Measurements from ENCODE around the gene FAM227B.
"Not testable (repeated sequence)": the region's sequence is repeated elsewhere in the genome, so short reads cannot be mapped to it uniquely, and the experiment has no call there.

The FAM227B gene

GRCh38 chr15:49620658-49621368 lies at the start of gene FAM227B, which contains the start of gene DTWD1:
Gene FAM227B (minus strand): TSS chr15:49620818. CDS start chr15:49615171, 5,647 bp downstream.
Gene DTWD1 (plus strand): TSS chr15:49621048. CDS start chr15:49625168, 4,120 bp downstream.
- in situ Hi-C loops (cut with MboI; ENCODE audit: low sequenced_read_pairs): no loop called here

- in situ Hi-C loops (cut with MboI; ENCODE audit: low sequenced_read_pairs): no loop called here
Observed at GRCh38 chr15:49669288-49669687, 48.7 kb upstream of the FAM227B start.

GRCh38 chr15:49666486-49666885 lies 45.9 kb upstream of the FAM227B start:
- in situ Hi-C loops (cut with MboI; ENCODE audit: low sequenced_read_pairs): not testable (repeated sequence)

- in situ Hi-C loops (cut with MboI; ENCODE audit: low sequenced_read_pairs): no loop called here
Observed at GRCh38 chr15:49664716-49665115, 44.1 kb upstream of the FAM227B start.

- in situ Hi-C loops (cut with MboI; ENCODE audit: low sequenced_read_pairs): no loop called here
Observed at GRCh38 chr15:49656734-49657133, 36.1 kb upstream of the FAM227B start.

- in situ Hi-C loops (cut with MboI; ENCODE audit: low sequenced_read_pairs): no loop called here
Observed at GRCh38 chr15:49652922-49653321, 32.3 kb upstream of the FAM227B start.

- in situ Hi-C loops (cut with MboI; ENCODE audit: low sequenced_read_pairs): no loop called here
Observed at GRCh38 chr15:49650676-49651075, 30.1 kb upstream of the FAM227B start.

GRCh38 chr15:49649987-49650386 lies 29.4 kb upstream of the FAM227B start:
- in situ Hi-C loops (cut with MboI; ENCODE audit: low sequenced_read_pairs): no loop called here

GRCh38 chr15:49646891-49647290 lies 26.3 kb upstream of the FAM227B start:
- in situ Hi-C loops (cut with MboI; ENCODE audit: low sequenced_read_pairs): no loop called here

GRCh38 chr15:49645941-49646340 lies 25.3 kb upstream of the FAM227B start:
- in situ Hi-C loops (cut with MboI; ENCODE audit: low sequenced_read_pairs): no loop called here

GRCh38 chr15:49645277-49645676 lies 24.7 kb upstream of the FAM227B start:
- in situ Hi-C loops (cut with MboI; ENCODE audit: low sequenced_read_pairs): no loop called here

GRCh38 chr15:49644364-49644794 lies 23.8 kb upstream of the FAM227B start:
- in situ Hi-C loops (cut with MboI; ENCODE audit: low sequenced_read_pairs): no loop called here

GRCh38 chr15:49637857-49638256 lies 17.2 kb upstream of the FAM227B start:
- in situ Hi-C loops (cut with MboI; ENCODE audit: low sequenced_read_pairs): no loop called here

- in situ Hi-C loops (cut with MboI; ENCODE audit: low sequenced_read_pairs): no loop called here
Observed at GRCh38 chr15:49628379-49628778, 7.8 kb upstream of the FAM227B start.

GRCh38 chr15:49627407-49627877 lies 6.8 kb upstream of the FAM227B start:
- in situ Hi-C loops (cut with MboI; ENCODE audit: low sequenced_read_pairs): no loop called here

GRCh38 chr15:49625460-49626036 lies 4.9 kb upstream of the FAM227B start:
- in situ Hi-C loops (cut with MboI; ENCODE audit: low sequenced_read_pairs): no loop called here

GRCh38 chr15:49624056-49624455 lies 3.4 kb upstream of the FAM227B start:
- in situ Hi-C loops (cut with MboI; ENCODE audit: low sequenced_read_pairs): no loop called here

- in situ Hi-C loops (cut with MboI; ENCODE audit: low sequenced_read_pairs): no loop called here
Observed at GRCh38 chr15:49622561-49622960, 1.9 kb upstream of the FAM227B start.

- in situ Hi-C loops (cut with MboI; ENCODE audit: low sequenced_read_pairs): no loop called here
Observed at GRCh38 chr15:49621887-49622286, 1.3 kb upstream of the FAM227B start.

GRCh38 chr15:49621401-49621811 lies 788 bp upstream of the FAM227B start:
- in situ Hi-C loops (cut with MboI; ENCODE audit: low sequenced_read_pairs): no loop called here

- in situ Hi-C loops (cut with MboI; ENCODE audit: low sequenced_read_pairs): no loop called here
Observed at GRCh38 chr15:49620199-49620598, 419 bp downstream of the FAM227B start.

- in situ Hi-C loops (cut with MboI; ENCODE audit: low sequenced_read_pairs): no loop called here
Observed at GRCh38 chr15:49619226-49619625, 1.4 kb downstream of the FAM227B start.

Data from HL-60/S4 treated with phorbol 12-myristate 13-acetate at 8.2 ng/mL for 4 days and 3 days (cell line).